Measurements from ENCODE around the gene AFF3.

- no peak for TF ChIP-seq CTCF (optimal IDR thresholded peaks at IDR 0.05 in 1 of 3, IDR thresholded peaks at IDR 0.05 in 1 of 3, conservative IDR thresholded peaks at IDR 0.05 in 1 of 3; ENCODE audit: extremely low read depth in 1 of 3, insufficient read depth in 2 of 3, low read length in 3 of 3)
- no peak for TF ChIP-seq EZH2 (IDR thresholded peaks at IDR 0.05; ENCODE audit: low read length)
Observed at GRCh38 chr2:99794414-99794813, 348.0 kb downstream of the AFF3 start.

Data from keratinocyte (primary cell).